ENCODE measurements around the gene MACROD2. TPM values are rescaled to one million over a fixed set of nuclear protein-coding genes. Genes with fewer than 3 reads are reported as not detected.

Gene MACROD2
- total RNA-seq, 4 donors from 2014 or later: 12.6 to 60.3 (median 18.9) TPM

DNA sequence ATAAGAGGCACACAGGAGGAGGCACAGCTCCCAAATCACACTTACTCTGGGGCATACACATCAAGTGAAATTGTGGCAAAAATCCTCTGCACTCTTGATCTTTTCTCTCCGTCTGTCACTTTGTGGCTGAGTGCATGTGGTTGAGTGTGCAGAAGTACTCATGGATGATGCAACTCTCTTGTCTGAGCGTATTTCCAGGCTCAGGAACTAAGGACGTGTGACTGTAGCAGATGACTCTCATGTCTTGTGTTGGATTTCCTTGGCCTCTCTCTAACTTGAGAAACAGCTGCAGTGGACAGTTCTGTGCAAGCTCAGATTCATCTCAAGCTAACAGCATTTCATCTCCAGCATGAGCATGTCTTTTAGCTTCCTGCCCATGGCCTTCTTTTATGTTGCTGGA is 587.5 kb downstream of the MACROD2 start:
- H3K4me1 ChIP-seq: no peaks in the 10 kb centered on the region
- TF ChIP-seq, protein P1, sequence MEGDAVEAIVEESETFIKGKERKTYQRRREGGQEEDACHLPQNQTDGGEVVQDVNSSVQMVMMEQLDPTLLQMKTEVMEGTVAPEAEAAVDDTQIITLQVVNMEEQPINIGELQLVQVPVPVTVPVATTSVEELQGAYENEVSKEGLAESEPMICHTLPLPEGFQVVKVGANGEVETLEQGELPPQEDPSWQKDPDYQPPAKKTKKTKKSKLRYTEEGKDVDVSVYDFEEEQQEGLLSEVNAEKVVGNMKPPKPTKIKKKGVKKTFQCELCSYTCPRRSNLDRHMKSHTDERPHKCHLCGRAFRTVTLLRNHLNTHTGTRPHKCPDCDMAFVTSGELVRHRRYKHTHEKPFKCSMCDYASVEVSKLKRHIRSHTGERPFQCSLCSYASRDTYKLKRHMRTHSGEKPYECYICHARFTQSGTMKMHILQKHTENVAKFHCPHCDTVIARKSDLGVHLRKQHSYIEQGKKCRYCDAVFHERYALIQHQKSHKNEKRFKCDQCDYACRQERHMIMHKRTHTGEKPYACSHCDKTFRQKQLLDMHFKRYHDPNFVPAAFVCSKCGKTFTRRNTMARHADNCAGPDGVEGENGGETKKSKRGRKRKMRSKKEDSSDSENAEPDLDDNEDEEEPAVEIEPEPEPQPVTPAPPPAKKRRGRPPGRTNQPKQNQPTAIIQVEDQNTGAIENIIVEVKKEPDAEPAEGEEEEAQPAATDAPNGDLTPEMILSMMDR (IDR thresholded peaks at IDR 0.05): no peak
- TF ChIP-seq POLR2AphosphoS5 (IDR thresholded peaks at IDR 0.05) (no peak), EP300 (IDR thresholded peaks at IDR 0.05) (no peak), POLR2A (IDR thresholded peaks at IDR 0.05) (no peak)
- H3K27me3 ChIP-seq: no peaks in the 10 kb centered on the region
- DNase-seq (ENCODE audit: low spot score in 2 of 2): no peak
- H3K4me3 ChIP-seq: no peak overlapping the region
- no peaks in the 10 kb centered on the region for H3K9me3 ChIP-seq
- 57% methylated on average over 3 of the region's 3 CpGs for WGBS
- no peak overlapping the region for H3K27ac ChIP-seq
- no peaks in the 10 kb centered on the region for H3K36me3 ChIP-seq

DNA sequence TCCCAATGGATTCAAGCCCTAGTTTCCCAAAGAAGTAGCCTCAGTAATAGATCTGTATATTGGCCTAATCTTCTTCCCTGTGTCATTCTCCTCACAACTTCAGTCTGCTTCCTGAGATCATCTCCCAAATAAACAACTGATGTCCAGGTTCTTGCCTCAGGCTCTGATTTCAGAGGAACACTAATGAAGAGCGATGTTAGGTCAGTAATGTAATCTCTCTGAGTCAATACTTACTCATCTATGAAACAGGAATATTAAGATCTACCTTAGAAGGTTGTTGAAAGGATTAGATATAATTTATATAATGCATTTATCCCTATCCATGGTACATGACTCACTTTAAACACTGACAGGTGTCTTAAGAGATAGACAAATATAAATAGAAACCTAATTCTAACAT is 588.1 kb downstream of the MACROD2 start:
- TF ChIP-seq, protein P1 (IDR thresholded peaks at IDR 0.05): no peak
- TF ChIP-seq EP300 (IDR thresholded peaks at IDR 0.05) (no peak), POLR2A (IDR thresholded peaks at IDR 0.05) (no peak), POLR2AphosphoS5 (IDR thresholded peaks at IDR 0.05) (no peak)
- WGBS: 77% methylated on average over 1 of the region's 1 CpG
- Histone ChIP-seq H3K36me3 (no peaks in the 10 kb centered on the region), H3K27me3 (no peaks in the 10 kb centered on the region), H3K9me3 (no peaks in the 10 kb centered on the region), H3K4me1 (no peaks in the 10 kb centered on the region), H3K27ac (no peak overlapping the region), H3K4me3 (no peak overlapping the region)
- no peak for DNase-seq (ENCODE audit: low spot score in 2 of 2)

DNA sequence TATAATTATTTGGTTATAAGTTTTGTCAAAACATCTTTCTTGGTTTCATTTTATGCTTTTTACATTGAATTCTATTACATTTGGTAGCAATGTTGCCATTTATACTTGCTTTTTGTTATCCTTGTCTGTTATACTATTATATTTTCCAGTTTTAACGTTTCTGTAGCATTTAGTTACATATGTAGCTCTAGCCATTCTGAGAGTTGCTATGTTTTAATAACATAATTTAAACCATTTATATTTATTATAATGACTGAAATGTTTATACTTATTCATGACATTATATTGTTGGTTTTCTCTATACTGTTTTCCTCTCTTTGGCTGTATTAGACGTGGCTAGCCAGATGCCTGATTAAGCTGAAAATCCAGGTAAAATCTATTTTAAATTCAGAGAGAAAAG is 594.1 kb downstream of the MACROD2 start:
- H3K9me3 ChIP-seq: no peaks in the 10 kb centered on the region
- TF ChIP-seq POLR2A (IDR thresholded peaks at IDR 0.05): no peak
- TF ChIP-seq, protein P1 (IDR thresholded peaks at IDR 0.05): no peak
- TF ChIP-seq EP300 (IDR thresholded peaks at IDR 0.05): no peak
- no peak for TF ChIP-seq POLR2AphosphoS5 (IDR thresholded peaks at IDR 0.05)
- H3K27me3 ChIP-seq: no peaks in the 10 kb centered on the region
- H3K36me3 ChIP-seq: no peaks in the 10 kb centered on the region
- H3K4me1 ChIP-seq: no peaks in the 10 kb centered on the region
- WGBS: 81% methylated on average over 2 of the region's 2 CpGs
- no peak for DNase-seq (ENCODE audit: low spot score in 2 of 2)
- no peak overlapping the region for H3K27ac ChIP-seq
- H3K4me3 ChIP-seq: no peak overlapping the region

DNA sequence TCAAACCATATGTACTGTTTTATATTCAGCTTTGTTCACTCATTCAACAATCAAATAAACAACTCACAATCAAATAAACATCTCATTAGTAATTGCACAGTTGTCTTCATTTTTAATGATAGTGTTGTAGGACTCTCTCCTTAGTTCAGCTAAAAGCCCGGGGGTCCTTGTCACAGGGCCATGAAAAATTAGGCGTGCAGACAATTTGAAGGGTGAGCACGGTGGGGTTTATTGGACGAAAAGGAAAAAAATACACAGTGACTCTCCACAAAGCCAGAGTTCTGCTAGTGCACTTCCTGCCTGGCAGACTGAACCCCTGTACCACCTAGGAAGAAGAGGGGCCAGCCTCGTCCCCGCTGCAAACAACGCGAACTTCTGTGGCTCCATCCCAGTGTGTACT is 599.7 kb downstream of the MACROD2 start:
- DNase-seq (ENCODE audit: low spot score in 2 of 2): no peak
- Histone ChIP-seq H3K4me1 (no peaks in the 10 kb centered on the region), H3K27ac (no peak overlapping the region), H3K9me3 (no peaks in the 10 kb centered on the region), H3K27me3 (no peaks in the 10 kb centered on the region), H3K36me3 (no peaks in the 10 kb centered on the region), H3K4me3 (no peak overlapping the region)
- WGBS: 81% methylated on average over 8 of the region's 8 CpGs
- no peak for TF ChIP-seq POLR2A (IDR thresholded peaks at IDR 0.05)
- no peak for TF ChIP-seq POLR2AphosphoS5 (IDR thresholded peaks at IDR 0.05)
- TF ChIP-seq, protein P1 (IDR thresholded peaks at IDR 0.05): no peak
- TF ChIP-seq EP300 (IDR thresholded peaks at IDR 0.05): no peak

DNA sequence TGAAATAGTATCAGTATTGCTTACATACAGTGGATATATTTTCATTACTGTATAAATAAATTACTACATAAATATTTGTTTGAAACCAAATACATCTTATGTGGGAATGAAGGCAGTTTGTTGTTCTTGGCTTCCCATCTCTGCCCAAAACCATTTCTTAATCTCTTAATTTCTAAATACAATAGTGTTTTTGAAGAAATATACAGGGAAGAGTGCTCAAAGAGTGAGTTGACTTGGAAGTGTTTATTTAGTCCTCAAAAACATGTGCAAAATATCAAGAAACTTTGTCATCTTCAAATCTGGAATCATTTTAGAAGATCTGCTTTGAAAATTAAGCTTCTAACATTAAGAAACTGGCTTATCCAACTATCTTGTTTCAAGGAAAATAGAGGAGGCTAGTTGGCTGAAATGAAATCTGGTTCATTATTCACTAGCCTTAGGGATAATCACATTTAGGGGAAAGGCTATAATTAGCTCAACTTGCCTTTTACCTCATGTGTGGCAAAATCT is 601.9 kb downstream of the MACROD2 start:
- DNase-seq (ENCODE audit: low spot score in 2 of 2): no peak
- H3K27me3 ChIP-seq: no peaks in the 10 kb centered on the region
- no peak for TF ChIP-seq POLR2A (IDR thresholded peaks at IDR 0.05)
- TF ChIP-seq, protein P1 (IDR thresholded peaks at IDR 0.05): no peak
- no peak for TF ChIP-seq EP300 (IDR thresholded peaks at IDR 0.05)
- no peak for TF ChIP-seq POLR2AphosphoS5 (IDR thresholded peaks at IDR 0.05)
- H3K27ac ChIP-seq: no peak overlapping the region
- H3K4me1 ChIP-seq: no peaks in the 10 kb centered on the region
- no peaks in the 10 kb centered on the region for H3K9me3 ChIP-seq
- no peak overlapping the region for H3K4me3 ChIP-seq
- no peaks in the 10 kb centered on the region for H3K36me3 ChIP-seq

All from suprapubic skin (tissue), 4 donors.